OCI-LY3 (cell line): ENCODE results near the gene PIEZO2.
"Not testable (repeated sequence)": the region's sequence is repeated elsewhere in the genome, so short reads cannot be mapped to it uniquely, and the experiment has no call there.

Source experiments
- CTCF ChIP-seq: fragments of 200-600, 300-600 bp; sonication (generic); IDR thresholded peaks from 2 replicates; pipeline ENCODE4 v1.5.1; 2014; ENCODE audit warnings: antibody characterized with exemption, low read length, low read depth
- EZH2phosphoT487 ChIP-seq: fragments of 200-600 bp; shearing (Covaris generic); IDR thresholded peaks from 2 replicates; pipeline ENCODE4 v1.6.1; 2018; ENCODE audit warnings: antibody characterized with exemption, mixed run types, low read depth

GRCh38 chr18:10933648-10934047 is 215.7 kb downstream of the PIEZO2 start:
- TF ChIP-seq CTCF, EZH2phosphoT487: not testable (repeated sequence)
